GM19467 (cell line): Measurements from ENCODE around the gene CACNA1C.

Experiments used
- ATAC-seq: cut with Tn5 transposase; IDR thresholded peaks from one replicate; pipeline ENCODE4 v1.9.1; 2021; ENCODE audit warnings: mild to moderate bottlenecking, moderate library complexity; ENCODE audit not compliant: unreplicated experiment

The CACNA1C gene

DNA sequence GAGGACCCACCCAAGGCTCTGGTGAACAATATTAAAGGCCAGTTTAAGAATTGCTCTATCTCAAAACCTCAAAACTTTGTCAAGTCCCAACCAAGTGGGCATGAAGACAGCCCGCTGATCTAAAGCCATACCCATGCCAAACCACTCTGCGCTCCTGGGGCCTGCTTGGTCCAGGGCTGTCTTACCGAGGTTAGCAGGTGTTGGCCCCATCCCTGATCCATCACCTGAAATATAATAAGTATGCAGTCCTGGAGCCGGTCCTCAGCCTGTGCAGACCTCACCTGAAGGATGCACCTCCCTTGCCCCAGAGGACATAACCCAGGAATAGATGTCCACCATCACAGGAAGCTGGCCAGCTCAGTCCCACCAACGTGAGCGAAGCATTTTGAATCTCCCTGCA is 543.7 kb downstream of the CACNA1C start:
- ATAC-seq: no peak

DNA sequence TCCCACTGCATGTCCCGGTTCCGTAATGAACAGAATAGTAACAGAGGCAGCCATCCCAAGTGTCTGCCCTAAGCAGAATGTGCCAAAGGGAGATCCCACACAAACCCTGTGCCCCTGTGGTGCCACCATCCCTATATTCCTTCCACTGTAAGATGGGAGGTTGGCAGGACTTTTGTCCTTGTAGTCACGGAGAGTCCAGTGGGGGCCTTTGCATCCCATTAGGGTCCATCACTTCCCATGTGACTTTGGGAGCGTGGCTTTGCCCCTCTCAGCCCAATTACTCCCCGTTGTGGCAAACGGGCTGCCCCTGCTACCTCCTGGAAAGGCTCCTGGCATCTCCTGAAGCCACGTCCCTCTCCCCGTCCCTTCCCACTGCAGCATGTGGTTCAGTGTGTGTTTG is 552.5 kb downstream of the CACNA1C start:
- no peak for ATAC-seq

DNA sequence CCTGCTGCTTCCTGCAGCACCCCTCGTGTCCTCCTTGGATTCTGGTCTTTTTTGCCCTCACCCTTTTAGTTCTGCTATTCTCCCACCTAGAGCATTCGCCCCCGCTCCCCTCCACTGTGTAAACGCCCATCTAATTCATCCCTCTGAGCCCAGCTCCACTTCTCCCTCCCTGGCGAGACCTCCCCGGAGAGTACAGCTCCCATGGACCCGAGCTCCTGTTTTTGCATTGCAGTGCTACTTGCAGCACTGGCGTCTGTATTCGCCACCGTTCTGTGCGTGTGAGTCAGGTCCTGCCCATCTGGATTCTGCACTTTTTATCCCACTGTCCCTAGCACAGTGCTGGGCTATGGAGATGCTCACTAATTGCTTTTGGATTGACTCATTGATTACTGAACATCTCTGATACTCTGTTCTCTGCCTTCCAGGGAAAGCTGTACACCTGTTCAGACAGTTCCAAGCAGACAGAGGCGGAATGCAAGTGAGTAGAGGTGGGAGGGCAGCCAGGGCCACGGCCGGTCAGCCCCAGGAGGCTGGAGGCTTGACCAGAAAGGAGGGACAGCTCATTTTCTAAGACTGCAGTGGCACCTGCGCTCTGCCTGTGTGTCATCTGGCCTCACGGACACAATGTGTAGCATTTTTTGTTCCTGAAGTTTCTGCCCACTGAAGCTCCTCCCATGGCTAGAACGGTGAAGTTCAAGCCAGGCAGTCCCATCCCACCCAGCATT is 553.6 kb downstream of the CACNA1C start:
- no peak for ATAC-seq

- no peak for ATAC-seq
Observed at GRCh38 chr12:2607881-2608607, 555.3 kb downstream of the CACNA1C start.

- ATAC-seq: no peak
Observed at GRCh38 chr12:2608608-2608945, 555.8 kb downstream of the CACNA1C start.

GRCh38 chr12:2609020-2609419 is 556.2 kb downstream of the CACNA1C start:
- no peak for ATAC-seq

DNA sequence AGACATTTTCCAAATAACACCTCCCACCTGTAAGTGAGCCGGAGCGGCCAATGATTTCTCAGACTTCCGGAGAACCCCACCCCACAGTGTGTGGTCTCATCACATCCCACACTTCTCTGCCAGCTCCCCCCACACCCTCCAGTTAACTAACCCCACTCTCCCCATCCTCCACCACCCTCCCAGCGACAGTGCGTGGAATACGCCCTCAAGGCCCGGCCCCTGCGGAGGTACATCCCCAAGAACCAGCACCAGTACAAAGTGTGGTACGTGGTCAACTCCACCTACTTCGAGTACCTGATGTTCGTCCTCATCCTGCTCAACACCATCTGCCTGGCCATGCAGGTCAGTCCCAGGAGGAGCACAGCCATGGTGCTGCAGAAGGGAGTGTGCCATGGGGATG is 557.6 kb downstream of the CACNA1C start:
- ATAC-seq: no peak

- ATAC-seq: no peak
Observed at GRCh38 chr12:2613326-2614073, 560.7 kb downstream of the CACNA1C start.

DNA sequence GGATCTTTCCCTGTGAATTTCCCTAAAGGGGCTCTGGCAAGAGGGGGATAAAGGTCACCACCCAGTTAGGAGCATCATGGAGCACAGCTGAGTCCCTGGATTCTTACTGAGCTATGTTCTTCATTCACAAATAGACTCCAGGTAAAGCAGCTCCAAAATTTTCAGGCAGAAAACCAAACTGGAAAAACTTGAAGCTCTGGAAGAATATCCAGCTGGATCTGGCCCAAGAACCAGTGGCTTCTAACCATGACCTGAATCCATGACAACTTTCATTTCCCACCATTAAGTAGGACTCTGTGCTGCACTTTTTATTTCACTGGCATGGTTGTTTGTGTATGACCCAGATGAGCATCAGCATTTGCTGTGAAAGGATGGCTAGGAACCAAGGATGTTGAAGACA is 561.6 kb downstream of the CACNA1C start:
- no peak for ATAC-seq

DNA sequence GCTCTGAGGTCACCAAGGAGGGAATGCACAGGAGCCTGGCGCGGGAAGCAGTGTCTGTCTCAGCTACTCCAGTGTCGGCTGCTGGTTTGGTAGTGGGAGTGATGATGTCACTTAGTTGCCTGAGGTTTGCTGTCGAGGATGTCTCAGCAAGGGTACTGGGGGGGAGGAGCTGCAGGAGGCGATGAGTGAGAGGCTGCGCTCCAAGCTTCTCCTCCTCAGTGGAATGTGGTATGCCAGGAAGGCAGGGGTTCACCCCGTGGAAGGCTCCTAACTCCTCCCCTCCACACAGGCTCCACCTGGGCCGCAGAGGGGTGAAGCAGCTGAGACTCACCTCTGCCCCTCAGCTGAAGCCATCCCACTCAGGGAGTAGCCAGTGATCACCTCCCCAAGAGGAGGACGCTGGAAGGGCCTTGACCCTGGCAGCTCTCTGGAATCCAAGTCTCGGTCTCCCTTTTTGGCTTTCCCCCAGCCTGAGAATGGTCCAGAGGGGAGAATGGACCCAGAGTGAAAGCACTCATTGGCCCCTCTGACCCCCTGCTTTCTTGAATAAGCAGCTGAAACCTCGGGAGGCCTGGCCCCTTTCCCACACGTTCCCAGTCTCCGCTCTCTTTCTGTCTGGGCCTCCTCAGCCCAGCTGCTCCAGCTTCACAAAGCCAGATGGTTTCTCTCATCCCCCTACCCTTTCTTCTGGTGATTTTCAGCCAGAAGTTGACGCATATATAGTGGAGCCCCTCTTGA is 563.0 kb downstream of the CACNA1C start:
- no peak for ATAC-seq

GRCh38 chr12:2616763-2617162 is 564.0 kb downstream of the CACNA1C start:
- no peak for ATAC-seq

DNA sequence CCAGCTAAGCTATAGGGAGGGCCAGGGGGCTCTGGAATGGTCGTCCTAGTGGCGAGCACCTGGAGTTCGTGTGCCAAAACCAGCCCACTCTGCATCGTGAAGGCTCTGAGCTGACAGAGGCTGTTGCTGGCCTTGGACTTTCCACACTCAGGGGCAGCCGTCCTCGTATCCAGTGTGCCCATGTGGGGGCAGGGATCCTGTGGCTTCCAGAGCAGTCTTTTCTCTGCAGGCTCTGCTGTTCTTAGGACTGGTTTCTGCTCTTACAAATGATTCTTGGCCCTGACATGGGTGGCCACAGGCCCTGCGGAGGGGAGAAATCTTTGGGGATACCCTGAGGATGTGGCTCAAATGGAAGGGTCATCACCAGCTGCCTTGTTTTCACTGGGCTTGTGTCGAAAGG is 564.6 kb downstream of the CACNA1C start:
- no peak for ATAC-seq

DNA sequence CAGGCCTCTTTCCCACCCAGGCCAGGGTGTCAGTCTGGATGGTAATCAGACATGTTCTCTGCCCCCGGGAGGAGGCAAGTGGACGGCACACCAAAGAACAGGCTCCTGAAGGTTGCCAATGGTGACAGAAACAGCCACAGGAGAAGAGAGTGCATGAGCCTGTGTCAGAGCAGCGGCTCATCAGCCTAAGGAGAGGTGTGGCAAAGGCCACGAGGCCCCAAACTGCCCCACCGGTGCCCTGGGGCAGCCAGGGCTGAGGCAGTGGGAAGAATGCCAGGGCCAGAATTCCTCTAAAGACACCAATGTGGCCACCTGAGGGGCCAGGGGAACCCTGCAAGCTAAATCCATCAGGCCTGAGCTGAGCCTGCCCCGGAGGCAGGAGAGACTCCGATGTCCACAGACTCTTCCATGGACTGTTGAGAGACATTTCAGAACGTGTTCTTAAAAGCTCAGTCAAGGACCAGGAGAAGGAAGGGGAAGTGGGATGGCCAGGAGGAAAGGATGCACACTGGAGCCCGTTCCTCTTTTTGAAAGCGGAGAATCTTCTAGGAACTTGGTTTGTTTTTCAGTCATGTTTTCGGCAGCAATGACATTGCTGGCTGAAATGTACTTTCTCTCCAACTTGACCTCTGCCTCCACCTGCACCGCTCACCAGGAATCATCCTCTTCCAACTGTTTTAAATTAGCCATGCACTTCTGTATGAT is 565.7 kb downstream of the CACNA1C start:
- no peak for ATAC-seq

GRCh38 chr12:2619136-2619535 is 566.3 kb downstream of the CACNA1C start:
- no peak for ATAC-seq

DNA sequence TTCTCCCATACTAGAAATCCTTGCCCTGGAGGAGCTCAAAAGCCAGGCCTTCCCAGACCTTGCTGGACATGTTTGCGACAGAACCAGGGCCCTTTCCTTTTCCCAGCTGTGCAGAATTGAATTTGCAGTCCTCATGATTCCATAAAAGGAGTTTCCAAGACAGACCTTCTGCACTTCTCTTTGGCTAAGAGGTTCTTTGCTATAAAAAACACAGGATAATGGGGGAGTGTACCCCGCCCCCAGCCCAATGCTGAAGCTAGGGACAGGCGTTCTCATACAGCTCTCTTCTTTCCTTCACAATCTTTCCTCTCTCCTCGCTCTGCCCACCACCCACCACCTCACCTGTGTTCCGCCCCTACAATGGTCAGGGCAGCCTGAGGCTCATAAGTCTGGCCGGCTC is 569.7 kb downstream of the CACNA1C start:
- ATAC-seq: no peak

GRCh38 chr12:2623472-2623871 is 570.7 kb downstream of the CACNA1C start:
- no peak for ATAC-seq

- ATAC-seq: no peak
Observed at GRCh38 chr12:2624543-2625288, 571.9 kb downstream of the CACNA1C start.

DNA sequence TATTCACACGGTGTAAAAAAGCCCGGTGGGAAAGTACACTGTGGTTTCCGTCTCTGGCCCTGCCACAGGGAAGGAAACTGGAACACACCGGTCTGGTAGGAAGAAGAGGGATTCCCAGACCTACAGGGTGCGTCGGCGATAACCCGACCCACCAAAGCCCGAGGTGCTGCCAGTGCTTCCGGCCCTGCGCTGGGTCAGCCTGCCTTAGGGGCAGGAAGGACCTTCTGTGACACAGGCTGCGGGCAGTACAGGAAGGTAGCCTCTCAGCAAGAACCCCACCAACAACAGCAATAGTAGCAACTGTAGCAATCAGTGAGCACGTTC is 572.5 kb downstream of the CACNA1C start:
- no peak for ATAC-seq

DNA sequence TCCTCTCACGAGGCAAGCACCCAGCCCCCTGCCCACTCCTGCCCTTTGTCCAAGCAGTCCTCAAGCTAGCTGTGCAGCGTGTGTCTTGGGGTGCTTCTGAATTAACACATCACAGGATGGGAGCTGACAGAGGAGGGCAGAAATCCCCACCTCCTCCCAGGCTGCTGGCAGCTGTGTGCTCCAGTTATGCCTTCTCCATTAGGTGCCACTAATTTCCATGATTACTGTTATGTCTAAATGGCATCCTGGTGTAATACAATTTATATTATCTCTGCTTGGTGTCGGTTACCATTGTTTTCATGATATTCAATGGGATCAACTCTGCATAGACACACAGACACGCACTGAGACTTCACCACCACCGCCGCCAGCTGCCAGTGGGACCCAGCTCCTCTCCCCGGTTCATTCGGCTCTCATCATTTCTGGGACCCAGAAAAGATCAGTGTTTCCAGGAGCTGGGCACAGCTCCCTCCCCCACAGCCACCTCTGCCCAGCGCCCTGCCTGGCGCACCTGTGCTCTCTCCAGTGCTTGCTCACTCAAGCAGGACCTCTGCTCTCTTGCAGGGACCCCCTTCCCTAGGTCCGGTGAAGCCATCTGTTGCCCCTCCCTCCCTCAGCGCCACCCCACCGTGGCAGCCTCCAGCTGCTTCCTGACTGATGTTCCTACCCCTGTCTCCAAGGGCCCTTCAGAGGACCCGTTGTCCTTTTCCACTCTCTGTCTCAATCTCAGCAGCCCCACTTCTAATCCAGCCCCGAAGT is 574.5 kb downstream of the CACNA1C start:
- ATAC-seq: no peak

DNA sequence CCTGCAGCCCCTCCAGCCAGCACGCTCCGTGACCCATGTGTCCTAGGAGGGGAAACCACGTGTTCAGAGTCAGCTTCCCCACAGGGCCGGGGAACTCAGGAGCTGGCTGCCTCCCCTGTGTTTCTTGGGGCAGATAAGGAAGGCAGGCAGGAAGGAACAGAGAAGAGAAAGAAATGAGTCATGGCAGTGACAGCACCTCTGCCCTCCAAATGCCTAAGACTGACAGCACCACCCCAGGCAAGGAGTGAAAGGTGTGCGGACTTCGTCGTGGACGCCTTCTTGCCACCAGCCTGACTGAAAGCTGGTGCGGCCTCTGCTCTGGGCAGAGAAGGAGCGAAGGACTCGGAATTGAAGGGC is 575.0 kb downstream of the CACNA1C start:
- ATAC-seq: no peak
